ENCODE results near the gene NFX1. TPM values are rescaled to one million over a fixed set of nuclear protein-coding genes. Genes with fewer than 3 reads are reported as not detected.

NFX1 gene
- total RNA-seq, 1 experiment from 2014 or later: 40.0 TPM

- peaks cover 12% of the 10 kb centered on the region for H3K4me1 ChIP-seq (ENCODE audit: insufficient read depth, low read length, poor library complexity, severe bottlenecking)
- POLR2A ChIA-PET (ENCODE audit: low non-redundant PET): interaction anchor here (0.6 kb wide), 1 partner anchor 30 kb away, joined by 3 read pairs; no protein-coding TSS in a partner anchor
- TF ChIP-seq CTCF (conservative IDR thresholded peaks at IDR 0.05; ENCODE audit: low read depth, low read length): no peak
- TF ChIP-seq EZH2 (IDR thresholded peaks at IDR 0.05; ENCODE audit: borderline replicate concordance, low read depth, low read length, poor library complexity, severe bottlenecking): no peak
- peak within 1 kb of the TSS; percentile 99 for H3K4me3 ChIP-seq (ENCODE audit: low read depth, low read length, poor library complexity, severe bottlenecking)
- CTCF ChIA-PET: no interaction called here
- peak within 1 kb of the TSS; percentile 82 for H3K27ac ChIP-seq (ENCODE audit: low read depth, low read length, poor library complexity, severe bottlenecking)
- no peaks in the 10 kb centered on the region for H3K9me3 ChIP-seq (ENCODE audit: low read depth, low read length, poor library complexity, severe bottlenecking)
- intact Hi-C loops (cut with micrococcal nuclease; ENCODE audit: unreplicated experiment): loop anchor here (2.0 kb wide), 1 partner anchor 22 kb away; no protein-coding TSS in a partner anchor
- H3K27me3 ChIP-seq (replicated peaks; ENCODE audit: insufficient read depth, low read depth, low read length, poor library complexity): no peaks in the 10 kb centered on the region
- BruUV-seq (replicated peaks): no TSS peak
- H3K36me3 ChIP-seq (ENCODE audit: insufficient read depth, low read length, poor library complexity, severe bottlenecking): peaks cover 37% of the 10 kb centered on the region
- DNase-seq (ENCODE audit: low spot score): peak; percentile 100
Measured at GRCh38 chr9:33264473-33265177, 25.7 kb upstream of the NFX1 start, which contains the start of the genes BAG1 and CHMP5. TSS of gene BAG1 (minus strand) at chr9:33264708. TSS of gene CHMP5 (plus strand) at chr9:33265049. CDS start at chr9:33265079, 30 bp downstream.

- Histone ChIP-seq H3K9me3 (ENCODE audit: low read depth, low read length, poor library complexity, severe bottlenecking) (no peaks in the 10 kb centered on the region), H3K4me1 (ENCODE audit: insufficient read depth, low read length, poor library complexity, severe bottlenecking) (peaks cover 12% of the 10 kb centered on the region), H3K27ac (ENCODE audit: low read depth, low read length, poor library complexity, severe bottlenecking) (peak overlapping the region; percentile 75), H3K27me3 (replicated peaks; ENCODE audit: insufficient read depth, low read depth, low read length, poor library complexity) (no peaks in the 10 kb centered on the region), H3K36me3 (ENCODE audit: insufficient read depth, low read length, poor library complexity, severe bottlenecking) (peaks cover 34% of the 10 kb centered on the region), H3K4me3 (ENCODE audit: low read depth, low read length, poor library complexity, severe bottlenecking) (peak overlapping the region; percentile 99)
- CTCF ChIA-PET: no interaction called here
- DNase-seq (ENCODE audit: low spot score): no peak
- intact Hi-C loops (cut with micrococcal nuclease; ENCODE audit: unreplicated experiment): loop anchor here (2.0 kb wide), 1 partner anchor 21 kb away; no protein-coding TSS in a partner anchor
- TSS peak; percentile 54 for BruUV-seq (replicated peaks)
- TF ChIP-seq EZH2 (IDR thresholded peaks at IDR 0.05; ENCODE audit: borderline replicate concordance, low read depth, low read length, poor library complexity, severe bottlenecking) (no peak), CTCF (conservative IDR thresholded peaks at IDR 0.05; ENCODE audit: low read depth, low read length) (no peak)
- POLR2A ChIA-PET (ENCODE audit: low non-redundant PET): no interaction called here
Measured at GRCh38 chr9:33265211-33265865, 25.0 kb upstream of the NFX1 start.

GRCh38 chr9:33267151-33267767 lies 23.1 kb upstream of the NFX1 start:
- no TSS peak for BruUV-seq (replicated peaks)
- Histone ChIP-seq H3K27ac (ENCODE audit: low read depth, low read length, poor library complexity, severe bottlenecking) (no peak overlapping the region), H3K9me3 (ENCODE audit: low read depth, low read length, poor library complexity, severe bottlenecking) (no peaks in the 10 kb centered on the region), H3K36me3 (ENCODE audit: insufficient read depth, low read length, poor library complexity, severe bottlenecking) (peaks cover 29% of the 10 kb centered on the region), H3K4me1 (ENCODE audit: insufficient read depth, low read length, poor library complexity, severe bottlenecking) (peaks cover 12% of the 10 kb centered on the region), H3K27me3 (replicated peaks; ENCODE audit: insufficient read depth, low read depth, low read length, poor library complexity) (no peaks in the 10 kb centered on the region), H3K4me3 (ENCODE audit: low read depth, low read length, poor library complexity, severe bottlenecking) (no peak overlapping the region)
- intact Hi-C loops (cut with micrococcal nuclease; ENCODE audit: unreplicated experiment): no loop called here
- no peak for DNase-seq (ENCODE audit: low spot score)
- ChIA-PET POLR2A (ENCODE audit: low non-redundant PET) (no interaction called here), CTCF (no interaction called here)
- no peak for TF ChIP-seq CTCF (conservative IDR thresholded peaks at IDR 0.05; ENCODE audit: low read depth, low read length)
- no peak for TF ChIP-seq EZH2 (IDR thresholded peaks at IDR 0.05; ENCODE audit: borderline replicate concordance, low read depth, low read length, poor library complexity, severe bottlenecking)
